HL-60/S4 treated with phorbol 12-myristate 13-acetate at 8.2 ng/mL for 4 days and 3 days (cell line): ENCODE data around the gene SELP.
"Not testable (repeated sequence)": the region's sequence is repeated elsewhere in the genome, so short reads cannot be mapped to it uniquely, and the experiment has no call there.

Experiments
- in situ Hi-C: fragments of 300-500 bp; cut with MboI; formaldehyde crosslinking; loops from 2 replicates; pipeline ENCODE4 v1.15.0; 2022; ENCODE audit warnings: low sequenced_read_pairs

Gene SELP

DNA sequence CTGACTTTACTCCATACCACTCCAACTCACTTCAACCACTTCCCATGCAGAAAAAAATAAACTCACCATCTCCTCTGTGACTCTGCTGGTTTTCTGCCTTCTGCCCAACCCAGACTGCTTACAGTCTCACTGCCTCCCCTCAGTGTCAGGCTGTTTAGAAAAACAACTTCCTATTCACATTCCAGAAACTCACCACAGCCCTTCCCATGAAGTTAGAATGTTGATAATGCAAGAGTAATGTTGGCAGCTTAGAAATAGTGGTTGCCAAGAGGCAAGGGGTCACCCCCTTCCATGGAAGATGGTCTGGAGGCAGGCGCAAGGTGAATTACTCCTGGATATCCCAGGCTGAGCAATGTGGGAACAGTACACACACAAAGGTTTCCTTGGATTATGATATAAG, at the start of gene SELP:
Gene SELP (minus strand): TSS at position 119 of the 400 bp plus-strand sequence. CDS start 50 bp downstream, at position 69.
- in situ Hi-C loops, result no loop called here

GRCh38 chr1:169679692-169680091, 49.8 kb upstream of the SELP start:
- in situ Hi-C loops, result no loop called here

- in situ Hi-C loops, result no loop called here
These were observed 46.1 kb upstream of the SELP start for GRCh38 chr1:169676001-169676400.

- in situ Hi-C loops, result no loop called here
These were observed 40.9 kb upstream of the SELP start for GRCh38 chr1:169670836-169671235.

GRCh38 chr1:169670244-169670643, 40.3 kb upstream of the SELP start:
- in situ Hi-C loops, result not testable (repeated sequence)

- in situ Hi-C loops, result not testable (repeated sequence)
These were observed 38.0 kb upstream of the SELP start for GRCh38 chr1:169667699-169668596.

- in situ Hi-C loops, result not testable (repeated sequence)
These were observed 37.3 kb upstream of the SELP start for GRCh38 chr1:169667227-169667639.

DNA sequence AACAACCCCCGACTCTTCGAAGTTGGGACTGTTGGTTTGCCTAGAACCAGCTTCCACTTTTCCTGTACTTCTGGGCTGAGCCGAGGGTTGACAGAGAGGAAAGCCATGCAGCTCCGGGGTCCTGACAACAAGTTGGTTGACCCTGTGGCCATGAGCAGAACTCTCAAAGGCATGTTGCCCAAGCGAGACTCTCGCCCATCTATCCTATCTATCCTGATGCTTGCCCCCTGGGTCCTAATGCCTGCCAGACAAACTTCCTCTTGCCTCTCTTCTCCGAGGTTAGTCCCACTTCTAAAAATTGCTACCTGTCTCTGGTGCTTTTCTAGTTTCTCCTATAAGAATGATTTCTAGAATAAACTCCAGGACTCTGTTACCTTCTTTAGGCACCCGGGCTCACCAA, 32.8 kb upstream of the SELP start:
- in situ Hi-C loops, result not testable (repeated sequence)

DNA sequence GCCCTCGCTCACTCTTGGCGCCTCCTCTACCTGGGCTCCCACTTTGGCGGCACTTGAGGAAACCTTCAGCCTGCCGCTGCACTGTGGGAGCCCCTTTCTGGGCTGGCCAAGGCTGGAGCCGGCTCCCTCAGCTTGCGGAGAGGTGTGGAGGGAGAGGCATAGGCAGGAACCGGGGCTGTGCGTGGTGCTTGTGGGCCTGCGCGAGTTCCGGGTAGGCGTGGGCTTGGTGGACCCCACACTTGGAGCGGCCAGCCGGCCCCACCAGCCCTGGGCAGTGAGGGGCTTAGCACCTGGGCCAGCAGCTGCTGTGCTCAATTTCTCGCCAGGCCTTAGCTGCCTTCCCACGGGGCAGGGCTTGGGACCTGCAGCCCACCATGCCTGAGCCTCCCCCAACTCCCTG, 31.1 kb upstream of the SELP start:
- in situ Hi-C loops, result not testable (repeated sequence)

DNA sequence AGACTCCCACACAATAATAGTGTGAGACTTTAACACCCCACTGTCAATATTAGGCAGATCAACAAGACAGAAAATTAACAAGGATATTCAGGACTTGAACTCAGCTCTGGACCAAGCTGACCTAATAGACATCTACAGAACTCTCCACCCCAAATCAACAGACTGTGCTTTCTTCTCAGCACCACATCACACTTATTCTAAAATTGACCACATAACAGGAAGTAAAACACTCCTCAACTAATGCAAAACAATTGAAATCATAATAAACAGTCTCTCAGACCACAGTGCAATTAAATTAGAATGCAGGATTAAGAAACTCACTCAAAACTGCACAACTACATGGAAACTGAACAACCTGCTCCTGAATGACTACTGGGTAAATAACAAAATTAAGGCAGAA, 28.9 kb upstream of the SELP start:
- in situ Hi-C loops, result not testable (repeated sequence)

- in situ Hi-C loops, result no loop called here
These were observed 23.9 kb upstream of the SELP start for GRCh38 chr1:169653873-169654272.

DNA sequence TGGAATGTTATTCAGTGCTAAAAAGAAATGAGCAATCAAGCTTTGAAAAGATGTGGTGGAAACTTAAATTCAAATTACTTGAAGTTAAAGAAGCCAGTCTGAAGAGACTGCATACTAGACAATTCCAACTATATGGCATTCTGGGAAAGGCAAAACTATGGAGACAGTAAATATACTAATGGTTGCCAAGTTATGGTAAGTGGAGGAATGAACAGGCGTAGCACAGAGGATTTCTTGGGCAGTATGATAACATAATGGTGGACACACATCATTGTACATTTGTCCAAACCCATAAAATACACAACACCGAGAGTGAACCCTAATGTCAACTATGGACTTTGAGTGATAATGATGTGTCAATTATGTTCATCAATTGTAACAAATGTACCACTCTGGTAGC, 21.1 kb upstream of the SELP start:
- in situ Hi-C loops, result no loop called here

GRCh38 chr1:169650551-169650950, 20.6 kb upstream of the SELP start:
- in situ Hi-C loops, result no loop called here

DNA sequence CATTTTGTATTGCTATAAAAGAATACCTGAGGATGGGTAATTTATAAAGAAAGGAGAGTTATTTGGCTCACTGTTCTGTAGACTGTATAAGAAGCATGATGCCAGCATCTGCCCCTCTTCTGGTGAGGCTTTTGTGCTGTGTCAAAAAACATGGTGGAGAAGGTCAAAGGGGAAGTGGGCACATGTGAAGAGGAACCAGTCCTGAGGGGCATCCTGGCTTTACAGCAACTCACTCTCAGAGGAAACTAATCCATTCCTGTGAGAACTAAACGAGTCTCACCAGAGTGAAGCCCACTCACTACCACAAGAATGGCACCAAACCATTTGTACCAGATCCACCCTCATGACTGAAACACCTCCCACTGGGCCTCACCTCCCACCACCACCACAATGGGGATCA, 18.8 kb upstream of the SELP start:
- in situ Hi-C loops, result no loop called here

DNA sequence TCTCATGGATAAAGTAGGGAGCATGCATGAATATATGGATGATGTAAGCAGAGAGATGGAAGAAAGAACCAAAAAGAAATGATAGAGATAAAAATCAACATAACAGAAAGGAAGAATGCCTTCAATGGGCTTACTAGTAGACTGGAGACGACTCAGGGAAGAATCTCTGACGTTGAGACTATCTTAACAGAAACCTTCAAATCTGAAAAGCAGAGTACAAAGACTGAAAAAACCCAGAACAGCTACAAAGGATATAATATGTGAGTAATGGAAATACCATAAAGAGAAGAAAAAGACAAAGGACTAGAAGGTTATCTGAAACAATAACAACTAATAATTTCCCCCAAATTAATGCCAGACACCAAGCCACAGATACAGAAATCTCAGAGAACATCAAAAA, 18.3 kb upstream of the SELP start:
- in situ Hi-C loops, result no loop called here

- in situ Hi-C loops, result no loop called here
These were observed 17.6 kb upstream of the SELP start for GRCh38 chr1:169647512-169647911.

- in situ Hi-C loops, result no loop called here
These were observed 14.4 kb upstream of the SELP start for GRCh38 chr1:169644297-169644696.

DNA sequence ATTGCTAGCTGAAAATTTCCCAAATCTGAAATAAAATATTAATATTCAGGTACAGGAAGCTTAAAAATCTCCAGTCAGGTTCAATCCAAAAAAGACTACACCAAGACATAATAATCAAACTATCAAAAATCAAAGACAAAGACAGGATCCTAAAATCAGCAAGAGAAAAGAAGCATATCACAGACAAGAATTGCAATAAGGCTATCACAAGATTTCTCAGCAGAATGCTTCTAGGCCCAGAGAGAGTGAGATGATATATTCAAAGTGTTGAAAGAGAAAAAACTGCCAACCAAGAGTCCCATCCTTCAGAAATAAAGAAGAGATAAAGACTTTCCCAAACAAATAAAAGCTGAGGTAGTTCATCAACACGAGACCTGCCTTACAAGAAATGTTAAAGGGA, 5.0 kb upstream of the SELP start:
- in situ Hi-C loops, result no loop called here

DNA sequence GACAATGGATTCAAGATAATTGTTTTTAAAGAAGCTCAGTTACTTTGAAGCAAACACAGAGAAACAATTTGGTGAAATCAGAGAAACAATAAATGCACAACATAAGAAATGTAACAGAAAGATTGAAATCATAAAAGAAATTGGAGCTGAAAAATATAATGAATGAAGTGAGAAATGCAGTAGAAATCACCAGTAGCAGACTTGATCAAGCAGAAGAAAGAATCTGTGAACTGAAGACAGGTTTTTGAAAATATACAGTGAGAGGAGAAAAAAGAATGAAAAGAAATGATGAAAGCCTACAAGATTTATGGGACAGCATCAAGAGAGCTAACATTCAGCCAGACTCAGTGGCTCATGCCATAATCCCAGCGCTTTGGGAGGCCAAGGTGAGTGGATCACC, 4.2 kb upstream of the SELP start:
- in situ Hi-C loops, result no loop called here

DNA sequence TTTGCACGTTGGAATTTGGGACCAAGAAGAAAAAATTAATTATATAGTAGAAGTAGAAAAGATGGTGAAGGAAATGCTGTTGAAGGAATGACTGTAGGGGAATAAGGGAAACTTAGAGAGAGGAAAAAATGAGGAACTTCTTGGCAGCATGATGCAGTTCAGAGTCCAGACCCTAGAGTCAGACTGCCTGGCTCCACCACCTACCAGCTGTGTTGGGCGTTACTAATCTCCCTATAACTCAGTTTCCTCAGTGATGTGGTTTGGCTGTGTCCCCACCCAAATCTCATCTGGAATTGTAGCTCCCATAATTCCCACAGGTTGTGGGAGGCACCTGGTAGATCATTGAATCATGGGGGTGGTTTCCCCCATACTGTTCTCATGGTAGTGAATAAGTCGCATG, 1.3 kb upstream of the SELP start:
- in situ Hi-C loops, result no loop called here

GRCh38 chr1:169624912-169625311, 5.0 kb downstream of the SELP start:
- in situ Hi-C loops, result no loop called here

- in situ Hi-C loops, result no loop called here
These were observed 5.8 kb downstream of the SELP start for GRCh38 chr1:169624122-169624521.
